Activated CD8-positive, alpha-beta memory T cell treated with anti-CD3 and anti-CD28 coated beads, Interleukin-2, amount 50 U/mL, for 1 hour (primary cell): Measurements from ENCODE around the gene TARS2.

Source experiments
- DNase-seq: peaks from one replicate; pipeline ENCODE4 v3.0.0-alpha.2; 2020; ENCODE audit errors: extremely low read depth

The TARS2 gene

DNA sequence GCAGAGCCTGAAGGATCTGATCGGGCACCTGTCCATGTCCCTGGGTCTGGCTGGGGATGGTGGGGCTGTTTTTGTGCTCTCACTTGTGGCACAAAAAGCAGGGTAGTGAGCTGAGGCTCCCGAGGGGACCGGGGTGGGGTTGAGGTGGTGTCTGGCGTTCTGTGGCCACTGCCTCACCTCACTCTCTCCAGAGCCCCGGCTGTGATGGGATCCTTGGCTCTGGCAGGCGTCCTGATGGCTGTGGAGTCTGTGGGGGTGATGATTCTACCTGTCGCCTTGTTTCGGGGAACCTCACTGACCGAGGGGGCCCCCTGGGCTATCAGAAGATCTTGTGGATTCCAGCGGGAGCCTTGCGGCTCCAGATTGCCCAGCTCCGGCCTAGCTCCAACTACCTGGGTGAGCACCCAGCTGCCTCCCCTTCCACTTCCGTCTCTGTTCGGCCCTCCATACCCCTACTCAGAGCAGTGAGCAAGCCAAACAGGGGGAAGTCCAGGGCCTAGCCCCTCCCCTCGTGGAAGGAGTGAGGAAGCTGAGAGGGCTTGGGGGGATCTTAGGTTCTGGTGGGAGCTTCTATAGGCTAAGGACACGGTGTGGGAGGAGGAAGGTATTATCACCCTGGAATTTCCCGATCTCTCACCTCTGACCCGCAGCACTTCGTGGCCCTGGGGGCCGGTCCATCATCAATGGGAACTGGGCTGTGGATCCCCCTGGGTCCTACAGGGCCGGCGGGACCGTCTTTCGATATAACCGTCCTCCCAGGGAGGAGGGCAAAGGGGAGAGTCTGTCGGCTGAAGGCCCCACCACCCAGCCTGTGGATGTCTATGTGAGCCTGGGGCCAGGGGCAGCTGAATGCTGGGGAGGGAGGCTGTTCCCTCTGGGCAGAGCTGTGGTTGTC is 69.0 kb downstream of the TARS2 start:
- DNase-seq = no peak

DNA sequence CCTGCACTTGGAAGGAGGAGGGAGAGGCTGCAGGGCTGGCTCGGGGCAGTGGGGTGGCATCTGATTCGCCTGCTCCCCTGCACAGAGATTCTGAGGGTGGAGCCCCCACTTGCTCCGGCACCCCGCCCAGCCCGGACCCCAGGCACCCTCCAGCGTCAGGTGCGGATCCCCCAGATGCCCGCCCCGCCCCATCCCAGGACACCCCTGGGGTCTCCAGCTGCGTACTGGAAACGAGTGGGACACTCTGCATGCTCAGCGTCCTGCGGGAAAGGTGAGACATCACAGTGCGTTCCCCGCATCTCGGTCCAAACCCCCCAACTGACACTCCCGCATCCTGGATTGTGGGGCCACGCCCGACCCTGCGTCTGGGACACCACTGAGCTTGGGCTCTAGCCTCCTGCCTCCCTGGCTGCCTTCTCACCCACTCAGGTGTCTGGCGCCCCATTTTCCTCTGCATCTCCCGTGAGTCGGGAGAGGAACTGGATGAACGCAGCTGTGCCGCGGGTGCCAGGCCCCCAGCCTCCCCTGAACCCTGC is 69.9 kb downstream of the TARS2 start:
- DNase-seq = no peak
